Left cardiac atrium (tissue), 4 donors: Measurements from ENCODE around the gene SV2B. TPM values are rescaled to one million over a fixed set of nuclear protein-coding genes. Genes with fewer than 3 reads are reported as not detected.

Source experiments
- ATAC-seq, 2 donors: fragments of 200-7000 bp; cut with Tn5 transposase; one replicate each; pipeline ENCODE4 v1.9.1; 2020; ENCODE audit warnings: mild to moderate bottlenecking in 2 of 2, moderate library complexity in 2 of 2
- DNase-seq: peaks from one replicate; pipeline ENCODE4 v3.0.0-alpha.2; 2020
- intact Hi-C, 2 donors: fragments of 100-400 bp; cut with DNase I; formaldehyde crosslinking; loops; one replicate each; pipeline versions ENCODE4 v1.14.1 to v1.15.1; 2022 to 2023
- total RNA-seq, 2 donors: library from RNA; stranded (reverse); fragmentation: NEBNext Ultra II Directional; extraction: Animal tissue kit (Norgen Biotek cat#: 25700); gene quantifications; one replicate each; pipeline ENCODE4 v1.2.1, GENCODE V29; 2021
- donor health status: DM: no; HTN: yes; CAD: no.
- donor health status: DM: no; HTN: yes; CAD: no; lungs with severe emphysema.
- donor health status: DM: yes; HTN: yes; CAD: no.
- donor health status: Dilated cardiomyopathy.

Gene SV2B
- total RNA-seq, 2 donors from 2014 or later, result 1.2 to 1.8 TPM

- DNase-seq, result no peak
- intact Hi-C loops, result no loop called here
- ATAC-seq, result no peak
These were observed 182.4 kb downstream of the SV2B start for GRCh38 chr15:91282486-91282885.

- ATAC-seq (no peak), DNase-seq (no peak)
- intact Hi-C loops, result no loop called here
These were observed 183.1 kb downstream of the SV2B start for GRCh38 chr15:91283155-91283554.

- ATAC-seq, result no peak
- no peak for DNase-seq
- intact Hi-C loops, result no loop called here
These were observed 184.9 kb downstream of the SV2B start for GRCh38 chr15:91284758-91285466.

GRCh38 chr15:91289324-91289723 lies 189.3 kb downstream of the SV2B start:
- no peak for DNase-seq
- peak in 1 of 2 donors; percentile 41 for ATAC-seq
- intact Hi-C loops, result no loop called here

- intact Hi-C loops, result no loop called here
- ATAC-seq (no peak), DNase-seq (no peak)
These were observed 190.5 kb downstream of the SV2B start for GRCh38 chr15:91290553-91290952.

- DNase-seq (no peak), ATAC-seq (peak; percentile 34 to 40)
- intact Hi-C loops, result no loop called here
These were observed 191.6 kb downstream of the SV2B start for GRCh38 chr15:91291673-91292072.

- no peak for ATAC-seq
These were observed 194.3 kb downstream of the SV2B start for GRCh38 chr15:91294344-91294743.

GRCh38 chr15:91294795-91295194 lies 194.7 kb downstream of the SV2B start:
- no peak for DNase-seq
- intact Hi-C loops, result no loop called here
- no peak for ATAC-seq

More at GRCh38 chr15:91294344-91294743, 194.3 kb downstream of the SV2B start:
- intact Hi-C loops, result no loop called here
- no peak for DNase-seq

GRCh38 chr15:91298101-91298500 lies 198.0 kb downstream of the SV2B start:
- intact Hi-C loops, result no loop called here
- DNase-seq (no peak), ATAC-seq (no peak)

- intact Hi-C loops, result loop anchor here (2.0 to 10.0 kb wide), 6 partner anchors 219 to 782 kb away; partner anchors contain the start of gene SLCO3A1 (in 1 of the 2)
- peak; percentile 82 to 88 for ATAC-seq
- peak; percentile 47 for DNase-seq
These were observed 202.8 kb downstream of the SV2B start for GRCh38 chr15:91302588-91303439.

GRCh38 chr15:91304210-91304609 lies 204.2 kb downstream of the SV2B start:
- DNase-seq, result no peak
- intact Hi-C loops, result loop anchor here (5.0 to 10.0 kb wide), 5 partner anchors 218 to 781 kb away; partner anchors contain the start of gene SLCO3A1 (in 1 of the 2)
- ATAC-seq, result no peak

- ATAC-seq (peak in 1 of 2 donors; percentile 30), DNase-seq (no peak)
- intact Hi-C loops, result loop anchor here (5.0 to 10.0 kb wide), 5 partner anchors 218 to 780 kb away; partner anchors contain the start of gene SLCO3A1 (in 1 of the 2)
These were observed 204.7 kb downstream of the SV2B start for GRCh38 chr15:91304786-91305185.

- ATAC-seq, result no peak
- no peak for DNase-seq
These were observed 206.1 kb downstream of the SV2B start for GRCh38 chr15:91306144-91306543.

GRCh38 chr15:91307601-91308000 lies 207.5 kb downstream of the SV2B start:
- intact Hi-C loops, result loop anchor here (10.0 kb wide), 2 partner anchors 637 to 777 kb away; no protein-coding TSS in a partner anchor
- DNase-seq (no peak), ATAC-seq (no peak)

More at GRCh38 chr15:91306144-91306543, 206.1 kb downstream of the SV2B start:
- intact Hi-C loops, result loop anchor here (10.0 kb wide), 2 partner anchors 639 to 779 kb away; no protein-coding TSS in a partner anchor

- intact Hi-C loops, result loop anchor here (10.0 kb wide), 2 partner anchors 637 to 777 kb away; no protein-coding TSS in a partner anchor
- no peak for DNase-seq
- no peak for ATAC-seq
These were observed 208.1 kb downstream of the SV2B start for GRCh38 chr15:91308199-91308598.

GRCh38 chr15:91308855-91309254 lies 208.8 kb downstream of the SV2B start:
- intact Hi-C loops, result loop anchor here (10.0 kb wide), 2 partner anchors 636 to 776 kb away; no protein-coding TSS in a partner anchor
- ATAC-seq (no peak), DNase-seq (no peak)

GRCh38 chr15:91311986-91312385 lies 211.9 kb downstream of the SV2B start:
- intact Hi-C loops, result loop anchor here in 1 of 2 donors (5.0 kb wide), 1 partner anchor 210 kb away; no protein-coding TSS in a partner anchor
- no peak for DNase-seq
- no peak for ATAC-seq

GRCh38 chr15:91316126-91316525 lies 216.1 kb downstream of the SV2B start:
- no peak for ATAC-seq

GRCh38 chr15:91318516-91318915 lies 218.5 kb downstream of the SV2B start:
- ATAC-seq (no peak), DNase-seq (no peak)
- intact Hi-C loops, result no loop called here

More at GRCh38 chr15:91316126-91316525, 216.1 kb downstream of the SV2B start:
- intact Hi-C loops, result no loop called here
- no peak for DNase-seq

- no peak for ATAC-seq
- intact Hi-C loops, result no loop called here
- DNase-seq, result no peak
These were observed 218.9 kb downstream of the SV2B start for GRCh38 chr15:91318931-91319330.
